Neuronal stem cell (in vitro differentiated cells): ENCODE results near the gene CIITA.
"Not testable (repeated sequence)": the region's sequence is repeated elsewhere in the genome, so short reads cannot be mapped to it uniquely, and the experiment has no call there.

ENCODE experiments used
- DNase-seq: peaks from one replicate; pipeline ENCODE4 v3.0.0-alpha.2; 2013; ENCODE audit warnings: low spot score
- H2AFZ ChIP-seq: one replicate; pipeline ENCODE4 v1.6.1; 2013; ENCODE audit warnings: mild to moderate bottlenecking, low read length, inconsistent platforms
- H2AK5ac ChIP-seq: 2 replicates; pipeline ENCODE4 v1.6.1; 2013; ENCODE audit warnings: low read depth, mild to moderate bottlenecking, inconsistent platforms, low read length, moderate library complexity, mixed read lengths
- H2BK120ac ChIP-seq: 2 replicates; pipeline ENCODE4 v1.6.1; 2013; ENCODE audit warnings: low read depth, mild to moderate bottlenecking, inconsistent platforms, low read length, moderate library complexity, mixed read lengths
- H2BK12ac ChIP-seq: one replicate; pipeline ENCODE4 v1.6.1; 2013; ENCODE audit warnings: low read length, inconsistent platforms
- H2BK15ac ChIP-seq: 2 replicates; pipeline ENCODE4 v1.6.1; 2013; ENCODE audit warnings: mild to moderate bottlenecking, low read length, inconsistent platforms, mixed read lengths
- H2BK5ac ChIP-seq: one replicate; pipeline ENCODE4 v1.6.1; 2013; ENCODE audit warnings: inconsistent platforms, mild to moderate bottlenecking, low read length, moderate library complexity
- H3K14ac ChIP-seq: one replicate; pipeline ENCODE4 v1.6.1; 2013; ENCODE audit warnings: low read length, inconsistent platforms
- H3K18ac ChIP-seq: 2 replicates; pipeline ENCODE4 v1.6.1; 2013; ENCODE audit warnings: low read length, inconsistent platforms
- H3K23ac ChIP-seq: 2 replicates; pipeline ENCODE4 v1.6.1; 2013; ENCODE audit warnings: low read depth, mild to moderate bottlenecking, mixed read lengths, low read length, inconsistent platforms; ENCODE audit not compliant: poor library complexity
- H3K27ac ChIP-seq: replicated peaks from 3 replicates; pipeline ENCODE4 v1.5.1; 2013; ENCODE audit warnings: low read length, inconsistent platforms
- H3K27me3 ChIP-seq, 3 experiments: 2 replicates each; pipeline ENCODE4 v1.6.1; 2013; ENCODE audit warnings: low read length in 3 of 3, mild to moderate bottlenecking in 2 of 3, inconsistent platforms in 1 of 3, low read depth in 1 of 3, mixed read lengths in 1 of 3, moderate library complexity in 1 of 3; ENCODE audit not compliant: control insufficient read depth in 3 of 3, insufficient read depth in 3 of 3
- H3K36me3 ChIP-seq, 2 donors: replicated peaks in 1 of 2; 2 replicates each; pipeline ENCODE4 v1.6.1; 2013; ENCODE audit warnings: low read length in 2 of 2; ENCODE audit not compliant: control insufficient read depth in 2 of 2, insufficient read depth in 2 of 2
- H3K4ac ChIP-seq: 2 replicates; pipeline ENCODE4 v1.6.1; 2013; ENCODE audit warnings: inconsistent platforms, mild to moderate bottlenecking, low read length, moderate library complexity
- H3K4me1 ChIP-seq, 2 donors: 1 replicate in 1 of 2; 2 replicates in 1 of 2; pipeline ENCODE4 v1.6.1; 2013; ENCODE audit warnings: low read length in 2 of 2, low read depth in 1 of 2; ENCODE audit not compliant: control insufficient read depth in 2 of 2, insufficient read depth in 1 of 2
- H3K4me2 ChIP-seq: one replicate; pipeline ENCODE4 v1.6.1; 2013; ENCODE audit warnings: mild to moderate bottlenecking, low read length, inconsistent platforms; ENCODE audit not compliant: insufficient read depth, poor library complexity, severe bottlenecking
- H3K4me3 ChIP-seq, 2 donors: 2 replicates each; pipeline ENCODE4 v1.5.1; 2013; ENCODE audit warnings: low read length in 2 of 2, mild to moderate bottlenecking in 2 of 2, inconsistent platforms in 1 of 2, moderate library complexity in 1 of 2
- H3K79me1 ChIP-seq: one replicate; pipeline ENCODE4 v1.6.1; 2013; ENCODE audit warnings: low read depth, mild to moderate bottlenecking, inconsistent platforms, low read length, moderate library complexity
- H3K9ac ChIP-seq: one replicate; pipeline ENCODE4 v1.6.1; 2013; ENCODE audit warnings: mild to moderate bottlenecking, low read depth, low read length, inconsistent platforms; ENCODE audit not compliant: poor library complexity
- H3K9me3 ChIP-seq, 2 donors: replicated peaks in 1 of 2; 2 replicates each; pipeline versions ENCODE3 to v1.6.1; 2013; ENCODE audit warnings: low read length in 2 of 2, mild to moderate bottlenecking in 2 of 2, inconsistent platforms in 1 of 2, low read depth in 1 of 2, mixed read lengths in 1 of 2, moderate library complexity in 1 of 2; ENCODE audit not compliant: control insufficient read depth in 2 of 2, insufficient read depth in 1 of 2
- H4K8ac ChIP-seq: one replicate; pipeline ENCODE4 v1.6.1; 2013; ENCODE audit warnings: low read depth, mild to moderate bottlenecking, inconsistent platforms, low read length, moderate library complexity
- H4K91ac ChIP-seq: one replicate; pipeline ENCODE4 v1.6.1; 2013; ENCODE audit warnings: low read length, low read depth, mild to moderate bottlenecking, inconsistent platforms; ENCODE audit not compliant: poor library complexity
- WGBS, 2 donors: extraction: QIAGEN DNeasy Blood & Tissue Kit; methylation state at CpG; one replicate each; pipeline ENCODE4 v1.1.7; 2013; ENCODE audit warnings: missing lambda C conversion rate in 2 of 2, mixed read lengths in 1 of 2; ENCODE audit not compliant: insufficient read length in 2 of 2, insufficient replicate concordance in 1 of 2; ENCODE audit errors: extremely low coverage in 2 of 2; 5-methylcytosine and 5-hydroxymethylcytosine counted together

Gene CIITA

GRCh38 chr16:10965440-10966061, 88.5 kb downstream of the CIITA start:
- H3K36me3 ChIP-seq: peaks cover 5 to 49% of the 10 kb centered on the region in 2 donors
- H3K23ac ChIP-seq: no peak overlapping the region
- H2BK120ac ChIP-seq: no peak overlapping the region
- H3K4me1 ChIP-seq: peaks cover 2% of the 10 kb centered on the region in 2 donors
- no peak overlapping the region for H2AK5ac ChIP-seq
- WGBS, 2 donors: no CpG with 5 or more reads among the region's 6 CpGs
- no peak overlapping the region for H3K4ac ChIP-seq
- no peak overlapping the region for H3K18ac ChIP-seq
- H3K9ac ChIP-seq: no peak overlapping the region
- H3K4me3 ChIP-seq: no peak overlapping the region
- no peak overlapping the region for H2BK5ac ChIP-seq
- H3K14ac ChIP-seq: no peak overlapping the region
- H3K9me3 ChIP-seq: peaks cover 0 to 2% of the 10 kb centered on the region in 2 donors
- no peak overlapping the region for H3K27ac ChIP-seq
- H3K27me3 ChIP-seq: no peaks in the 10 kb centered on the region
- no peaks in the 10 kb centered on the region for H3K79me1 ChIP-seq
- no peak for DNase-seq
- no peak overlapping the region for H2BK12ac ChIP-seq
- no peak overlapping the region for H3K4me2 ChIP-seq
- no peak overlapping the region for H2AFZ ChIP-seq
- no peak overlapping the region for H4K8ac ChIP-seq
- H4K91ac ChIP-seq: no peak overlapping the region
- H2BK15ac ChIP-seq: no peak overlapping the region

DNA sequence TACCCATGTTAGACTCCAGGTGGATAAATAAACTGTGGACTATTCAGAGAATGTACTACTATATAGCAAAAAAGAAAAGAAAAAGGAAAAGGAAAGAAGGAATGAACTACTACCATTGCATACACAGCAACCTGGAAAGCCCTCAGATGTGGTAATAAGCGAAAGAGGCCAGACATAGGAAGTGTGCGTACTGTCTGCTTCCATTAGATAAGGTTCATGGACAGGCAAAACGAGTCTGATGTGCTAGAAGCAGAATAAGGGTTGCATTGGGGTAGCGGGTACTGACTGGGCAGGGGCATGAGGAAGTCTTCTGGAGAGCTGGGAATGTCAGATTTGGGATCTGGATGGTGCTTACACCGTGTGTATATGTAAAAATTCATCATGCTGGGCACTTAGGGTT, 89.1 kb downstream of the CIITA start:
- no peak overlapping the region for H3K14ac ChIP-seq
- no peak overlapping the region for H3K27ac ChIP-seq
- no peak overlapping the region for H2BK120ac ChIP-seq
- H3K4me1 ChIP-seq: peaks cover 2% of the 10 kb centered on the region in 2 donors
- H3K4me2 ChIP-seq: no peak overlapping the region
- H3K4ac ChIP-seq: no peak overlapping the region
- H3K79me1 ChIP-seq: no peaks in the 10 kb centered on the region
- H4K8ac ChIP-seq: no peak overlapping the region
- H2AK5ac ChIP-seq: no peak overlapping the region
- DNase-seq: no peak
- H2BK5ac ChIP-seq: no peak overlapping the region
- no peak overlapping the region for H3K9ac ChIP-seq
- no peak overlapping the region for H3K18ac ChIP-seq
- no peak overlapping the region for H3K4me3 ChIP-seq
- H3K23ac ChIP-seq: no peak overlapping the region
- no CpG with 5 or more reads among the region's 5 CpGs for WGBS, 2 donors
- no peak overlapping the region for H2BK12ac ChIP-seq
- no peak overlapping the region for H2AFZ ChIP-seq
- no peaks in the 10 kb centered on the region for H3K27me3 ChIP-seq
- no peak overlapping the region for H4K91ac ChIP-seq
- H3K9me3 ChIP-seq: peaks cover 0 to 2% of the 10 kb centered on the region in 2 donors
- H2BK15ac ChIP-seq: no peak overlapping the region
- H3K36me3 ChIP-seq: peaks cover 5 to 53% of the 10 kb centered on the region in 2 donors

DNA sequence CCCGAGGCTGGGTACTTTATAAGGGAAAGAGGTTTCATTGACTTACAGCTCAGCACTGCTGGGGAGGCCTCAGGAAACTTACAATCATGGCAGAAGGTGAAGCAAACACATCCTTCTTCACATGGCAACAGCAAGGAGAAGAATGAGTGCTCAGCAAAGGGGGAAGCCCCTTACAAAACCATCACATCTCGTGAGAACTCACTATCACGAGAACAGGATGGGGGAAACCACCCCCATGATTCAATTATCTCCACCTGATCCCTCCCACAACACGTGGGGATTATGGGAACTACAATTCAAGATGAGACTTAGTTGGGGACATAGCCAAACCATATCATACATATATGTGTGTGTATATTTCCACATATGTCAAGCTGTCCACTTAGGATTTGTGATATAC, 89.6 kb downstream of the CIITA start:
- not testable (repeated sequence) for H2AK5ac ChIP-seq, H3K18ac ChIP-seq, H2BK15ac ChIP-seq, H3K27ac ChIP-seq, H4K91ac ChIP-seq, H2BK5ac ChIP-seq, H3K23ac ChIP-seq, H3K4me1 ChIP-seq, H3K4ac ChIP-seq, H3K9ac ChIP-seq, H3K4me2 ChIP-seq, H2BK12ac ChIP-seq, DNase-seq, H3K4me3 ChIP-seq, H3K14ac ChIP-seq, H3K9me3 ChIP-seq, H4K8ac ChIP-seq, H3K79me1 ChIP-seq, H3K27me3 ChIP-seq, H2AFZ ChIP-seq, H2BK120ac ChIP-seq
- H3K36me3 ChIP-seq: peaks cover 5 to 56% of the 10 kb centered on the region in 2 donors
- WGBS, 2 donors: no CpG with 5 or more reads among the region's 4 CpGs

DNA sequence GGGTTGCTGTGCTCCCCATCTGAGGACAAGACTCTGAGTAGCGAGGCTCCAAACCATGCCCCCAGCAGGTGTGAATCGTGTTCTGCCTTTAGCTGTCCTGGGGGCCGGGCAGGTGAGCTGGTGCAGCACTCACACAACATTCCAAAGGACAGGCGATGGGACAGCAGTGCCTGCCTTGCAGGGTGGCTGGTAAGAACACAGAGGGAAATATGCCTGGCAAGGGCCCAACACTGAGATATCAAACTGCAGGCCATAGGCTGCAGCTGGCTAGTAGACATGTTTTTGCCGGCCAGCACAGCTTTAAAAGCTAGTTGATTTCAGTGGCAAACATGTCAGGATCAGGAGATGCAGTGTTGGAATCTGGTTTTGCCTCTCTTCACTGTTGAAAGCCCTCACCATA, 91.0 kb downstream of the CIITA start:
- no peak overlapping the region for H3K14ac ChIP-seq

More for the DNA sequence above, 91.0 kb downstream of the CIITA start:
- no peak for DNase-seq
- H4K91ac ChIP-seq: no peak overlapping the region
- no peak overlapping the region for H3K27ac ChIP-seq
- peaks cover 3 to 54% of the 10 kb centered on the region in 2 donors for H3K36me3 ChIP-seq
- H3K4me1 ChIP-seq: peaks cover 4 to 11% of the 10 kb centered on the region in 2 donors
- no peak overlapping the region for H2BK15ac ChIP-seq
- no CpG with 5 or more reads among the region's 5 CpGs for WGBS, 2 donors
- H3K9ac ChIP-seq: peak overlapping the region; percentile 9
- peak overlapping the region; percentile 3 for H3K23ac ChIP-seq
- no peaks in the 10 kb centered on the region for H3K27me3 ChIP-seq
- H3K4me2 ChIP-seq: no peak overlapping the region
- no peak overlapping the region for H2BK12ac ChIP-seq
- H2AK5ac ChIP-seq: peak overlapping the region; percentile 6
- H3K9me3 ChIP-seq: no peaks in the 10 kb centered on the region
- no peak overlapping the region for H3K4ac ChIP-seq
- H2BK120ac ChIP-seq: no peak overlapping the region
- no peak overlapping the region for H2BK5ac ChIP-seq
- no peak overlapping the region for H2AFZ ChIP-seq
- H4K8ac ChIP-seq: no peak overlapping the region
- H3K79me1 ChIP-seq: no peaks in the 10 kb centered on the region
- no peak overlapping the region for H3K4me3 ChIP-seq
- H3K18ac ChIP-seq: no peak overlapping the region
